22Rv1 (cell line): ENCODE data around the gene KDM4E.

ENCODE experiments used
- H3K27ac ChIP-seq: fragments of 450-650 bp; 2 replicates; pipeline ENCODE4 v1.5.1; 2017
- ZFX ChIP-seq: fragments of 450-650 bp; IDR thresholded peaks from 2 replicates; pipeline ENCODE4 v1.6.1; 2017; ENCODE audit warnings: antibody characterized with exemption, borderline replicate concordance
- TF ChIP-seq, protein P1 (sequence below): fragments of 450-650 bp; IDR thresholded peaks from 2 replicates; pipeline ENCODE4 v1.5.1; 2017; ENCODE audit warnings: mild to moderate bottlenecking

The KDM4E gene

DNA sequence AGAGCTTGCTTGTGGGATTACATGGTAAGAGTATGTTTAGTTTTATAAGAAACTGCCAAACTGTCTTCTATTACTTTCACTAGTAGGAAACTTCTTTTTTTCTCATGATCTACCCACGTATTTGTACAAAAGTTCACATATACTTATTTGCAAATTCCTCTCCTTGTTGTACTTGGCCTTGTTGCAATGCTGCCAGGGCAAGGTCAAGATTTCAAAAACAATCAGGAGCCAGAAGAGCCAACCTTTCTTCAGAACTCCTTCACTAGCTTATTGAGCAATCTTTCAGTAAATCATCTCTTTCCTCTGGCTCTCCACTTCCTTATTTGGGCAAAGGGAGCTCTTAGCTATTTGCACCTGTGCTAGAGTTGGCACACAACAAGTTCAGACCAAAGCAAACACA lies 51.4 kb downstream of the KDM4E start:
- TF ChIP-seq, protein P1, sequence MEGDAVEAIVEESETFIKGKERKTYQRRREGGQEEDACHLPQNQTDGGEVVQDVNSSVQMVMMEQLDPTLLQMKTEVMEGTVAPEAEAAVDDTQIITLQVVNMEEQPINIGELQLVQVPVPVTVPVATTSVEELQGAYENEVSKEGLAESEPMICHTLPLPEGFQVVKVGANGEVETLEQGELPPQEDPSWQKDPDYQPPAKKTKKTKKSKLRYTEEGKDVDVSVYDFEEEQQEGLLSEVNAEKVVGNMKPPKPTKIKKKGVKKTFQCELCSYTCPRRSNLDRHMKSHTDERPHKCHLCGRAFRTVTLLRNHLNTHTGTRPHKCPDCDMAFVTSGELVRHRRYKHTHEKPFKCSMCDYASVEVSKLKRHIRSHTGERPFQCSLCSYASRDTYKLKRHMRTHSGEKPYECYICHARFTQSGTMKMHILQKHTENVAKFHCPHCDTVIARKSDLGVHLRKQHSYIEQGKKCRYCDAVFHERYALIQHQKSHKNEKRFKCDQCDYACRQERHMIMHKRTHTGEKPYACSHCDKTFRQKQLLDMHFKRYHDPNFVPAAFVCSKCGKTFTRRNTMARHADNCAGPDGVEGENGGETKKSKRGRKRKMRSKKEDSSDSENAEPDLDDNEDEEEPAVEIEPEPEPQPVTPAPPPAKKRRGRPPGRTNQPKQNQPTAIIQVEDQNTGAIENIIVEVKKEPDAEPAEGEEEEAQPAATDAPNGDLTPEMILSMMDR = no peak
- TF ChIP-seq ZFX = no peak
- H3K27ac ChIP-seq = no peak overlapping the region

DNA sequence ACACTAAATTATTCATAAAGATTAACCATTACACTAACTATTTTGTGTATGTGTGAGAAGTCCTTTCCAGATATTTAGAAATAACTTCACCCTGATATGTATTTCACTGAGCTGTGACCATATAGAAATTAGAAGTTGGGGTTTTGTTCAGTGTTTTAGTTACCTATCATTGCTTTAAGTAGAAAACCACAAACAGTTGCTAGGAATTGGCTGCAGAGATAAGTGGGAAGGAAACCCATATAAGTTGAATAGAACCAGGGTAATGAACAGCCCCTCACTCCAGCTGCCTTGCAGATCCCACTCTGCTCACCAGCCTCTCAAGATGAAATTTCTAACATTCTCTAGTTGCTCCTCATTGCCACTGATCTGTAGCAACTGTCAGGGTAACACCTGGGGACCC lies 51.9 kb downstream of the KDM4E start:
- no peak overlapping the region for H3K27ac ChIP-seq
- TF ChIP-seq, protein P1 = no peak
- TF ChIP-seq ZFX = no peak
